ENCODE measurements around the gene GZF1. TPM values are rescaled to one million over a fixed set of nuclear protein-coding genes. Genes with fewer than 3 reads are reported as not detected.

The GZF1 gene
- 14.3 and 17.2 TPM in 2 replicates for polyA plus RNA-seq (2011; rRNA removed)
- 39.1 and 55.4 TPM in 2 replicates for polyA minus RNA-seq (2011; rRNA and poly(A)+ RNA removed)

DNA sequence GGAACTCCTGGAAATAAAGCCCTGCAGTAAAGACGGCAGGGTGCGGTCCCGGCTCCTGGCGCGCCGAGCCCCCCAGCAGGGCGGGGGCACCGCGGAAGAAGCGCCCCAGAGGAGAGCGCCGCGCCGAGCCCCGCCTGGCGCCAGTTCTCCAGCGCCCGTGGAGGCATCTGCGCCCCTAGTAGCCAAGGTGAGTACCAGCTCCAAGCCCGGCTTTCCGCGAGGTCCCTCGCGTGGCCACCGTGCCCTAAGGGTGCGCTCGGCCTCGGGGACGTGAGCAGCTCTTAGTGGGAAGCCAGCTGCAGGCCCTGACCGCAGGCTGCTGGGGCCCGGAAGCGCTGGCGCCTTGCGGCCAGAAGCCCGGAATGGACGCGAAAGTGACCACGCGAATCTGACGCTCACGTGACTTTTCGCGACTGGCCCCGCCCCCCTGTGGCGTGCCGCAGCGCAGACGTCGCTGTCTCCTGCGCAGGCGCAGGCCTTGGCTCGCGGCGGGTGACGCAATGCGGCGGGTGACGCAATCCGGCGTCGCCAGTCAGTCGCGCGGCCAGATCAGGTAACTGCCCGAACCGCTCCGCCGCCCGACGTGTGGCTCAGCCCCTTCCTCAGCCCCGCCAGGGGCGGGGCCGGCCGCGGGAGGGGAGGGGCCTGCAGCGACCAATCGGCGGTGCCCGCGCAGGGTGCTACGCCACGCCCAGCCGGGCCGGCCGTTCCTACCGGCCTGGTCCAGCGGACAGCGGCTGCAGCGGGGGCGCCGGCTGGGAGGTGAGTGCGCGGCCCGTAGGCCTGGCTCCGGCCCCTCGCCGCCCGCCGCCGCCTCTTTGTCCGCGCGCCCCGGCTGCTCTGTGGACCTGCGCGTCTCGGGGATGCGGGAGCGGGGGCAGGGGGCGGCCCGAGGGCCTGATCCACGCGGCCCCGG lies at the start of gene GZF1:
Gene GZF1 (plus strand): TSS at position 707 of the 916 bp plus-strand sequence. CDS start 2,202 bp downstream, outside the sequence.
- DNase-seq (ENCODE audit: low read depth, low spot score), result peak; percentile 97
- Histone ChIP-seq H3K27ac (ENCODE audit: low read depth, low read length) (peak within 1 kb of the TSS; percentile 95), H3K27me3 (ENCODE audit: control insufficient read depth, insufficient read depth, low read length) (no peaks in the 10 kb centered on the region), H3K4me3 (ENCODE audit: low read depth, low read length) (peak within 1 kb of the TSS; percentile 82), H3K9me3 (ENCODE audit: control insufficient read depth, insufficient read depth, low read length) (peaks cover 3% of the 10 kb centered on the region; the same call in 1 of the 2 replicates)
- CTCF ChIA-PET, result interaction anchor here (4.0 kb wide), 1 partner anchor 12 kb away, joined by 27 read pairs; the partner anchor contains the start of gene NXT1
- TF ChIP-seq, protein P1, sequence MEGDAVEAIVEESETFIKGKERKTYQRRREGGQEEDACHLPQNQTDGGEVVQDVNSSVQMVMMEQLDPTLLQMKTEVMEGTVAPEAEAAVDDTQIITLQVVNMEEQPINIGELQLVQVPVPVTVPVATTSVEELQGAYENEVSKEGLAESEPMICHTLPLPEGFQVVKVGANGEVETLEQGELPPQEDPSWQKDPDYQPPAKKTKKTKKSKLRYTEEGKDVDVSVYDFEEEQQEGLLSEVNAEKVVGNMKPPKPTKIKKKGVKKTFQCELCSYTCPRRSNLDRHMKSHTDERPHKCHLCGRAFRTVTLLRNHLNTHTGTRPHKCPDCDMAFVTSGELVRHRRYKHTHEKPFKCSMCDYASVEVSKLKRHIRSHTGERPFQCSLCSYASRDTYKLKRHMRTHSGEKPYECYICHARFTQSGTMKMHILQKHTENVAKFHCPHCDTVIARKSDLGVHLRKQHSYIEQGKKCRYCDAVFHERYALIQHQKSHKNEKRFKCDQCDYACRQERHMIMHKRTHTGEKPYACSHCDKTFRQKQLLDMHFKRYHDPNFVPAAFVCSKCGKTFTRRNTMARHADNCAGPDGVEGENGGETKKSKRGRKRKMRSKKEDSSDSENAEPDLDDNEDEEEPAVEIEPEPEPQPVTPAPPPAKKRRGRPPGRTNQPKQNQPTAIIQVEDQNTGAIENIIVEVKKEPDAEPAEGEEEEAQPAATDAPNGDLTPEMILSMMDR (IDR thresholded peaks at IDR 0.05; ENCODE audit: low read depth, low read length), result no peak
- POLR2A ChIA-PET, result interaction anchor here (0.6 to 1.5 kb wide), 3 partner anchors 11 to 243 kb away, joined by 3 to 9 read pairs (median 4); partner anchors contain the start of genes NAPB and NXT1

DNA sequence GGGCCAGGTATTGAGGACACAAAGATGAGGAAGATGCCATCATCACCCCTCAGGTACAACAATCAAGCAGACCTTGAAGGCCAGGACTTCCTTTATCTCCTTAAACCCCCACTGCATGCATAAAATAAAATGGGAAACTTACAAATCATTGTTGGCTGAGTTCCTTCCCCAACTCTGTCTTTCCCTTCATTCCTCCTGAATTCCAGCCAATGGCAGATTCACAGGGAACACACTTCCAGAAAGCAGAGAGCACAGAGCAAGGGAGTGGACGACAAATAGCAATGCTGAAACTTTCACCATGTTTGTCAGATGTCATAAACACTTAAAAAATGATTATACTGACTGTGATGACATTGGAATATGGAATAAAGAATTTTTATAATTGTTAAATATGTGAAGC lies 48.7 kb upstream of the GZF1 start:
- POLR2A ChIA-PET, result no interaction called here
- DNase-seq (ENCODE audit: low read depth, low spot score), result no peak
- H3K4me3 ChIP-seq (ENCODE audit: low read depth, low read length), result no peak overlapping the region
- H3K27ac ChIP-seq (ENCODE audit: low read depth, low read length), result no peak overlapping the region
- CTCF ChIA-PET, result interaction anchor here (1.0 kb wide), 1 partner anchor 37 kb away, joined by 4 read pairs; no protein-coding TSS in a partner anchor
- peaks cover 12% of the 10 kb centered on the region for H3K27me3 ChIP-seq (ENCODE audit: control insufficient read depth, insufficient read depth, low read length)
- H3K9me3 ChIP-seq (ENCODE audit: control insufficient read depth, insufficient read depth, low read length), result no peaks in the 10 kb centered on the region
- TF ChIP-seq, protein P1 (IDR thresholded peaks at IDR 0.05; ENCODE audit: low read depth, low read length), result no peak

DNA sequence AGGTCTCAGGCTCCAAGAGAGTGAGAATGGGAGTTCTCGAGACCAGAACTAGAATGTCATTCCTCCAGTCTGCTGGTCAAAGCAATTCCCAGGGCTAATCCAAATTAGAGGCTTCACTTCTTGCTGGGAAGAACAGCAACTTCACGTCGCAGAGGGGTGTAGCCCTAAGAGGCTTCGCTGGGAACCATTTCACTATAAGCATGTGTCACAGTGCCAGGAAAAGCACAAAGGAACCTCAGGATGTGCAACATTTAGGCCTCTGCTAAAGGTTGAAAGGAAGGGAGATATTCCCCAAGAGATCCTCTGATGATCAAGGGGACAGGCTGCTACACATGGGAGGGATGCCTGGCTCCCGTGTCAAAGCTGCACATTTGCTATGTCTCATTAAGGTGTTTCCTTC lies 47.3 kb upstream of the GZF1 start:
- Histone ChIP-seq H3K9me3 (ENCODE audit: control insufficient read depth, insufficient read depth, low read length) (no peaks in the 10 kb centered on the region), H3K27me3 (ENCODE audit: control insufficient read depth, insufficient read depth, low read length) (peaks cover 17% of the 10 kb centered on the region), H3K27ac (ENCODE audit: low read depth, low read length) (no peak overlapping the region), H3K4me3 (ENCODE audit: low read depth, low read length) (no peak overlapping the region)
- ChIA-PET CTCF (no interaction called here), POLR2A (no interaction called here)
- TF ChIP-seq, protein P1 (IDR thresholded peaks at IDR 0.05; ENCODE audit: low read depth, low read length), result no peak
- DNase-seq (ENCODE audit: low read depth, low spot score), result no peak

DNA sequence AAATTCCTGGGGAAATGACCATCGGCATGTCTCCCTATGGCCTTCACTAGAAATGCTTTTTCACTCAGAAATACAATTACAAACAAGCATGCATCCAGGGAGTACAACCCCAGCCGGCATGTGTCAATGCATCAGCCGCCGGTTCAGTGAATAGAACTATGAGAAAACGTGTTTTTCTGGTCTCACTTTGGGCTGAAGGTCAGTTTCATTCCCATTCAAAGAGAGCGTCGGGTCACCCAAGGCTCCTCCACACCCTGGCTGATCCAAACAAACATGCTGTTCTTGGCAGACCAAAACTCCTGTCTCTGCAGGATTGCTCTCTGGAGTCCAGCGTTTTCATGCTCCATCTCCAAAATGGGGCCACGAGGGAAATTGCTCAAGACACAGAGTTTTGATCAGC lies 46.9 kb upstream of the GZF1 start:
- DNase-seq (ENCODE audit: low read depth, low spot score), result no peak
- H3K27me3 ChIP-seq (ENCODE audit: control insufficient read depth, insufficient read depth, low read length), result peaks cover 17% of the 10 kb centered on the region
- TF ChIP-seq, protein P1 (IDR thresholded peaks at IDR 0.05; ENCODE audit: low read depth, low read length), result no peak
- ChIA-PET CTCF (no interaction called here), POLR2A (no interaction called here)
- no peak overlapping the region for H3K4me3 ChIP-seq (ENCODE audit: low read depth, low read length)
- no peaks in the 10 kb centered on the region for H3K9me3 ChIP-seq (ENCODE audit: control insufficient read depth, insufficient read depth, low read length)
- H3K27ac ChIP-seq (ENCODE audit: low read depth, low read length), result no peak overlapping the region

DNA sequence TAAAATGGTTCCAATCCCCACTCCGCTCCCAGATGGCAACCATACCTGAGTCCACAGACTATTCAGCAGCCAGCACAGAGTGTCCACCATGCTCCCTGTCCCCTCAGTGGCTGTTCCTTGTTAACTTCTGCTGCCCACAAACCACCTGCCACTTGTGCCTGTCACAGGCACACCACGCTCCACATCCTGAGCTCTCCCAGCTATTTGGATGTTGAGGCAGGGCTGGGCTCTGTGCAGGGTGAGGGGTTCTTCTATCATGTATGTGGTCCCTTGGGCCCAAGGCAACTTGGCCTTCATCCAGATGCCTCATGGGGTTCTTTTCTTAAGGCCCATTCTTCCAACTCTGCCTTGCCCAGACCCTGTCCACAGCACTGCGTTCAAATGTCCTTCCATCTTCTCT lies 45.4 kb upstream of the GZF1 start:
- CTCF ChIA-PET, result interaction anchor here (1.1 kb wide), 1 partner anchor 23 kb away, joined by 4 read pairs; no protein-coding TSS in a partner anchor

More for the DNA sequence above, 45.4 kb upstream of the GZF1 start:
- H3K27ac ChIP-seq (ENCODE audit: low read depth, low read length), result no peak overlapping the region
- TF ChIP-seq, protein P1 (IDR thresholded peaks at IDR 0.05; ENCODE audit: low read depth, low read length), result no peak
- H3K4me3 ChIP-seq (ENCODE audit: low read depth, low read length), result no peak overlapping the region
- DNase-seq (ENCODE audit: low read depth, low spot score), result no peak
- H3K27me3 ChIP-seq (ENCODE audit: control insufficient read depth, insufficient read depth, low read length), result peaks cover 17% of the 10 kb centered on the region
- POLR2A ChIA-PET, result no interaction called here
- H3K9me3 ChIP-seq (ENCODE audit: control insufficient read depth, insufficient read depth, low read length), result no peaks in the 10 kb centered on the region

Data from AG04450 (cell line).